ENCODE data around the gene NMS.
"Not testable (repeated sequence)": the region's sequence is repeated elsewhere in the genome, so short reads cannot be mapped to it uniquely, and the experiment has no call there.

NMS gene, protein sequence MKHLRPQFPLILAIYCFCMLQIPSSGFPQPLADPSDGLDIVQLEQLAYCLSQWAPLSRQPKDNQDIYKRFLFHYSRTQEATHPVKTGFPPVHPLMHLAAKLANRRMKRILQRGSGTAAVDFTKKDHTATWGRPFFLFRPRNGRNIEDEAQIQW

GRCh38 chr2:100470182-100470581 lies at the start of gene NMS:
NMS (plus strand) TSS chr2:100470482; CDS start chr2:100470489, 7 bp downstream.
- ATAC-seq: no peak

DNA sequence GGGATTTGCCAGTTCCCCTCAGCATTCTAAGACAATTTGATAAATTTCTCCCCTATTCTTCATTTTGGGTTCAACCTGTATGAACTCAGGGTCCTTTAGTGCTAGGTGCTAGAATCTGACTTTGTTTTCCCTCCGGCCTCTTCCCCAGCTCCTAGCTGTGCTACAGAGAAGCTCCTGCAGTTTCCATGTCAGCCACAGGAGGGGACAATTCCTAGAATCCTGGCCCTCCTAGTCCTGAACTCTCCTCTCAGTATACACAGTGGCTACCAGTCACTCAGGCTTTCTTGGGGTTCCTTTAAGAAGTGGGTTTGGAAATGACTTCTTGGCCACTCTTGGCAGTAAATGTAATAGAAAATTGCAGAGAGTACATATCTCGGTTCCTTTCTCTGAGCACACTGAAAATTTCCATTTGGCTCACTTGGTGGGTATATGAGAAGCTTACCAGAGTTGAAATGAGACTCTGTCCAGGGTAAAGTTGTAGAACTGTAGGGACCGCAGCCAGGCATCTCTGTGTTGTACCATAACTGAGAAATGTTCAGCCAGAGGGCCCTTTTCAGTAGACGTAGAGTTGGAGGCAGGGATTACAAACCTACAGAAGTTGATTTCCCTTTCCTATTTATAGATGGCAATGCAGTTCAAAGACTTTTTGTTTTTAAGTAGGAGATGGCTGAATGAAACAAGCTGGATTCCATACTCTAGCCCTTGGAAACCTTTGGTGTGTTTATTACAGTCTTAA lies 47.8 kb upstream of the NMS start:
- ATAC-seq: no peak

GRCh38 chr2:100423631-100424030 lies 46.7 kb upstream of the NMS start:
- ATAC-seq: no peak

GRCh38 chr2:100424277-100424875 lies 45.9 kb upstream of the NMS start:
- no peak for ATAC-seq

- no peak for ATAC-seq
These were observed 45.2 kb upstream of the NMS start for GRCh38 chr2:100425107-100425506.

DNA sequence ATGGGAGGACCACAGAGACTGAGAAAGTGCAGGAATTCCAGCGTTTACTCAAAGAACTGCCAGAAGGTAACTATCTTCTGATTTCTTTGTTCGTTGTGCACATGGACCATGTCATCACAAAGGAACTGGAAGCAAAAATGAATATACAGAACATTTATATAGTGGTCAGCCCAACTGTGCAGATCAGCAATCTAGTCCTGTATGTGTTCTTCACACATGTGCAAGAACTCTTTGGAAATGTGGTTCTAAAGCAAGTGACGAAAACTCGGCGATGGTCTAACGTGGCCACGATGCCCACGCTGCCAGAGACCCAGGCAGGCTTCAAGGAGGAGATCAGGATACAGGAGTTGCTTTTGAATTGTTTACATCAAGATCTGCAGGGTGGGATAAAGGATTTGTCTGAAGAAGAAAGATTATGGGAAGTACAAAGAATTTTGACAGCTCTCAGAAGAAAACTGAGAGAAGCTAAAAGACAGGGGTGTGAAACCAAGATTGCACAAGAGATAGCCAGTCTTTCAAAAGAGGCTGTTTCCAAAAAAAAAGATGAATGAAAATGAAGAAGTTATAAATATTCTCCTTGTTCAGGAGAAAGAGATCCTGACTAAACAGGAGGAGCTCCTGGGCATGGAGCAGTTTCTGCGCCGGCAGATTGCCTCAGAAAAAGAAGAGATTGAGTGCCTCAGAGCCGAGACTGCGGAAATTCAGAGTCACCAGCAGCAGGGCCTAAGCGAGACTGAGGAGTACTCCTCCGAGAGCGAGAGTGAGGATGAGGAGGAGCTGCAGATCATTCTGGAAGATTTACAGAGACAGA lies 44.5 kb upstream of the NMS start:
- ATAC-seq: no peak

DNA sequence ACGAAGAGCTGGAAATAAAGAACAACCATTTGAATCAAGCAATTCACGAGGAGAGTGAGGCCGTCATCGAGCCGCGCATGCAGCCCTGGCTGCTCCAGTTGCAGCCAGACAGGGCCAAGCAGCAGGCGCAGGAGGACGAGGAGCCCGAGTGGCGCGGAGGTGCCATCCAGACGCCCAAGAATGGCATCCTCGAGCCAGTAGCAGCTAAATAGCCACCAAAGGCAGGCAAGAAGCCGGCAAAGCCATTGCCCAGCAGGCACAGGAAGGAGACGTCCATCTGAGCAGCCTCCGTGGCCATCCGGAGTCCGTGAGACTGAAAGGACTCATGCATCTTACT lies 43.9 kb upstream of the NMS start:
- ATAC-seq: no peak

GRCh38 chr2:100427111-100427510 lies 43.2 kb upstream of the NMS start:
- no peak for ATAC-seq

GRCh38 chr2:100427627-100428258 lies 42.5 kb upstream of the NMS start:
- peak in 1 of 2 donors; percentile 30 for ATAC-seq

DNA sequence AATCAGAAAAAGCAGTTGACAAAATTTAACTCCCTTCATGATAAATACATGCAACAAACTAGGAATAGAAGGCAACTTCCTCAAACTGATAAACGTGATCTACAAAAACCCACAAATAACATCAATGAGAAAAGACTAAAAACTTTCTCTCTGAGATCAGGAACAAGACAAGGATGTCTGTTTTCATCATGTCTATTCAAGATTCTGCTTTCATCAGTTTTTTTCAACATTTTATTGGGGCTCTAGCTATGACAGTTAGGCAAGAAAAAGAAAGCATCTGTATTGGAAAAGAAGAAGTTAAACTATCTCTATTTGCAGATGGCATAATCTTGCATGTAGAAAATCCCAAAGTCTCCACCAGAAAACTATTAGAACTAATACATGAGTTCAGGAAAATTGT lies 40.6 kb upstream of the NMS start:
- ATAC-seq: no peak

GRCh38 chr2:100437751-100438150 lies 32.5 kb upstream of the NMS start:
- ATAC-seq: no peak

GRCh38 chr2:100446696-100447095 lies 23.6 kb upstream of the NMS start:
- ATAC-seq: no peak

DNA sequence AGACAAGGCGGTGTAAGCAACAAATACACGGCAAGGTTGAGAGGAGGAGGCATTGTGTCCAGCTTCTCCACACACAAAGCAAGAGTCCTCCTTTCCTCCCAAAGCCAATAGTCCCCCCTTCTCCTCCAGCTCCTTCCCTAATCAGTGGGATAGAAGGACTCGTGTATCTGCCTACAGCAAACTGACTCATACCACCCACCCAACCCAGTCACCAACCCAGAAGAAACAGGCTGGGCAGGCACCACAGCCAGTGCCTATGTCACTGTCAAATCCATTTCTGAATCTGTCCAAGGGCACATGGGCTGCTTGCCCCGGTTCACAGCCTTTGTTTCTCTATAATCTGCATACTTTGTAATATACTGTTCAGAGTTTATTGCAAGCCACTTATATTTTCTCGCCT lies 19.2 kb upstream of the NMS start:
- no peak for ATAC-seq

DNA sequence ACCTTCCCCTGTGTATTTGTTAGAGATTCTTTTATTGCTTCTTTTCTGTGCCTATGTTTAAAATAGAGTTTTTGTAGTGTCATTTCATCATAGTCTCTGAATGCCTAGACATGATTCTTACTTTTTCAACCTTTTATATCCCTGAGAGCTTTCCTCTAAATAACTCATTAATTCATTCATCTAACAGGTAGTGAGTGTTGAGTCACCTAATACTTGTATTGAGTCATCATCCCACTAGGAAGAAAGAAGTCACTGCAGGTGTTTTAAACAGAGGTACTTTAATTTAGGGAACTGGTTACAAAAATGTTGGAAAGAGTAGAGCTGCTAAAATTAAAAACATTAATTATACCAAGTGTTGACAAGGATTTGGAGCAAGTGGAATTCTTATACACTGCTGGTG lies 18.5 kb upstream of the NMS start:
- no peak for ATAC-seq

DNA sequence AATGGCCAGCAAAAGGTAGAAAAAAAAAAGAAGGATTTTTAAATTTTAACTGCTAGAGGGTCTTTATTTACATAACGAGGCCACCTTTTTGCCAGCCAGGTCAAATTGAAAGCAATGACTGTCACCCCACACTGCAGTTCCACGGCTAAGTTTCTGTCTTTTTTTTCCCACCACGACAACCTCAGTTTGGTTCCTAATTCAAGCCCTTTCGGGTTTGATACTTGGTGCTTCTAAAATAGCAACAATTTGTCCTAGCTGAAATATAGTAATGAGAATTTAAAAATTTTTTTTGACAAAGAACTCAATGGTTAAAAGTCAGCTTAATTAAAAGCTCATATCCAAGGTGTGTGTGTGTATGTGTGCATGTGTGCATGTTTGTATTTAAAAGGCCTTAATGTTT lies 16.4 kb upstream of the NMS start:
- no peak for ATAC-seq

GRCh38 chr2:100456357-100456756 lies 13.9 kb upstream of the NMS start:
- not testable (repeated sequence) for ATAC-seq

GRCh38 chr2:100460904-100461530 lies 9.3 kb upstream of the NMS start:
- ATAC-seq: no peak

DNA sequence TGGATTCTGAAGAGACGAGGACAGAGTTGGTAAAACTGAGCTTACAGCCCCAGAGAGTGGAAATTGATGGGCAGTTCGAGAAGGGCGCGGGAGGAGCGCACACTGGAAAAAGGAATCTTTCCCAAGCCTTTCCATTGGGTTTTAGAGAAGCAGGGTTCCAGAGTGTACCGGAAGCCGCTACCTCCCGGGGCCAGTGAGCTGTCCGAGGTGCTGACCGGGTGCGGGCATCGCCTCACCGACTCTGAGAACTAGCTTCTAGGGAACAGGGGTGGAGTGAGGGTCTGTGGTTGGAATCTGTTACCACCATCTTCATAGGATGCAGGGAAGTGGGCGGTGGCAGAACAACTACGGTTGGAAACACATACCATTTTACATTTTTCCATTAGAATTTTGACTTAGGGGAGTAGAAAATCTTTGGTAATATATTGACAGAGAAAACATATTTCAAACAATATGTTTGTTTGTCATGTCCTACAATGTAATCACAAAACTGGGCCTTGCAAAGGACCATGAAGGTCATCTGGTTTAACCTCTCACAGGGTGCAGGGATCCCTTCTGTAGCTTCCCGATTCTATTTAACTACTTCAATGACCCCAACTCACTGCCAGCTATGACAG lies 724 bp downstream of the NMS start:
- ATAC-seq: no peak

GRCh38 chr2:100476606-100477005 lies 6.3 kb downstream of the NMS start:
- ATAC-seq: no peak

GRCh38 chr2:100482741-100483140 lies 12.5 kb downstream of the NMS start:
- ATAC-seq: no peak

DNA sequence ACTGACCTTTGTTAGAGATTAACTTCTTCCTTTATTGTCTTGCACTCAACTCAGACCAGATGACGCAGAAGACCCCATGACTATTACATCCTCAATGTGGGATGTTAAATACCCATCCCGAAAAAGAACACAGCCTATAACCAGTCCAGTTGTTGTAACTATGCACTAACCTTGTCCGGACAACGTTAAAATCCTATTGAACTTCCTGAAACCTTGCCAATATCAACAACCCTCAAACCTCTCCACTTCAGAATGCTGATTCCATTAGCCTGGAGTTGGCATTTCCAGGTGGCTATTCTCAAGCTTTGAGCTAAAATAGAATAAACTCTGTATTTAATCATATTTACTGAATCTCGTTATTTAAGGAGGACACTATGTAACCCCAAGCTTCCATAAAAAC lies 13.6 kb downstream of the NMS start:
- no peak for ATAC-seq

DNA sequence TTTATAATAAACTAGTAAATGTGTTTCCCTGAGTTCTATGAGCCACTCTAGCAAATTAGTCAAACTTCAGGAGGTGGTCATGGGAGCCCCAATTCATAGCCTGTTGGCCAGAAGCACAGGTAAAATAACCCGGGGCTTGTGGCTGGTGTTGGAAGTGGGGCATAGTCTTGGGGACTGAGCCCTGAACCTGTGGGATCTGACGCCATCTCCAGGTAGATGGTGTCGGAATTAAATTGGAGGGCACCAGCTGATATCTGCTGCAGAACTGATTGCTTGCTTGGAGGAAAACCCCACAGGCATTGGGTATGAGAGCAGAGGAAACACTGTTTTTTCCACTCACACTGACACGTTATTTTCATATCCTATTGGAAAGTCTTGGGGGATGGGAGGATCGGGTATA lies 14.1 kb downstream of the NMS start:
- no peak for ATAC-seq

Measured in activated CD4-positive, CD25-positive, alpha-beta regulatory T cell treated with anti-CD3 and anti-CD28 coated beads, Interleukin-2, amount 50 U/mL, for 24 hours (primary cell).